Neuron (in vitro differentiated cells): ENCODE measurements around the gene EDC3.

Experiments used
- H2AFZ ChIP-seq: one replicate; pipeline ENCODE4 v1.6.1; 2013; ENCODE audit warnings: low read depth, mild to moderate bottlenecking, inconsistent platforms, low read length, moderate library complexity
- H3K27me3 ChIP-seq: one replicate; pipeline ENCODE4 v1.6.1; 2013; ENCODE audit warnings: low read length; ENCODE audit not compliant: insufficient read depth
- H3K36me3 ChIP-seq: one replicate; pipeline ENCODE4 v1.6.1; 2013; ENCODE audit warnings: low read length; ENCODE audit not compliant: insufficient read depth
- H3K4me1 ChIP-seq: one replicate; pipeline ENCODE4 v1.6.1; 2013; ENCODE audit warnings: low read length; ENCODE audit not compliant: insufficient read depth
- H3K4me3 ChIP-seq: 2 replicates; pipeline ENCODE4 v1.5.1; 2013; ENCODE audit warnings: mild to moderate bottlenecking, low read length, moderate library complexity
- H3K9me3 ChIP-seq: one replicate; pipeline ENCODE4 v1.6.1; 2013; ENCODE audit warnings: low read length

The EDC3 gene

GRCh38 chr15:74584204-74584603 is 111.6 kb downstream of the EDC3 start:
- H3K9me3 ChIP-seq, result no peaks in the 10 kb centered on the region
- peaks cover 9% of the 10 kb centered on the region for H3K4me1 ChIP-seq
- no peak overlapping the region for H2AFZ ChIP-seq
- no peaks in the 10 kb centered on the region for H3K27me3 ChIP-seq
- no peak overlapping the region for H3K4me3 ChIP-seq
- peaks cover 65% of the 10 kb centered on the region for H3K36me3 ChIP-seq
